Upper lobe of right lung (tissue), 1 donor: ENCODE measurements around the gene SLFN12L. TPM values are rescaled to one million over a fixed set of nuclear protein-coding genes. Genes with fewer than 3 reads are reported as not detected.
"Not testable (repeated sequence)": the region's sequence is repeated elsewhere in the genome, so short reads cannot be mapped to it uniquely, and the experiment has no call there.

Experiments used
- ATAC-seq: fragments of 200-7000 bp; cut with Tn5 transposase; one replicate; pipeline ENCODE4 v1.9.1; 2020; ENCODE audit warnings: mild to moderate bottlenecking, moderate library complexity
- DNase-seq: peaks from one replicate; pipeline ENCODE4 v3.0.0-alpha.2; 2020
- H3K27ac ChIP-seq: fragments of 200-600 bp; one replicate; pipeline ENCODE4 v1.8.0; 2022
- H3K27me3 ChIP-seq: fragments of 200-600 bp; one replicate; pipeline ENCODE4 v1.8.0; 2022; ENCODE audit warnings: mild to moderate bottlenecking
- H3K36me3 ChIP-seq: fragments of 200-600 bp; one replicate; pipeline ENCODE4 v1.8.0; 2022
- H3K4me1 ChIP-seq: fragments of 200-600 bp; one replicate; pipeline ENCODE4 v1.8.0; 2022
- H3K4me3 ChIP-seq: fragments of 200-600 bp; one replicate; pipeline ENCODE4 v1.8.0; 2022; ENCODE audit warnings: mild to moderate bottlenecking
- H3K9me3 ChIP-seq: fragments of 200-600 bp; one replicate; pipeline ENCODE4 v1.8.0; 2022
- CTCF ChIP-seq: fragments of 200-600 bp; IDR thresholded peaks from one replicate; pipeline ENCODE4 v1.8.0; 2022; ENCODE audit warnings: antibody characterized with exemption
- intact Hi-C: fragments of 100-400 bp; cut with DNase I; formaldehyde crosslinking; loops from one replicate; pipeline ENCODE4 v1.11.0; 2022
- total RNA-seq: library from RNA; stranded (reverse); fragmentation: NEBNext Ultra II Directional; extraction: Animal tissue kit (Norgen Biotek cat#: 25700); gene quantifications from one replicate; pipeline ENCODE4 v1.2.1, GENCODE V29; 2021
- donor health status: DM: no; HTN: yes; CAD: no; lungs with severe emphysema.

SLFN12L gene
- total RNA-seq, 1 donor from 2014 or later: 5.1 TPM

- no peaks in the 10 kb centered on the region for H3K27me3 ChIP-seq
- no peaks in the 10 kb centered on the region for H3K36me3 ChIP-seq
- intact Hi-C loops: no loop called here
- H3K9me3 ChIP-seq: no peaks in the 10 kb centered on the region
- no peak for TF ChIP-seq CTCF
- no peak for ATAC-seq
- no peak overlapping the region for H3K4me3 ChIP-seq
- no peak for DNase-seq
- H3K27ac ChIP-seq: no peak overlapping the region
- H3K4me1 ChIP-seq: no peaks in the 10 kb centered on the region
These were observed 60.2 kb downstream of the SLFN12L start for GRCh38 chr17:35477248-35477647.

DNA sequence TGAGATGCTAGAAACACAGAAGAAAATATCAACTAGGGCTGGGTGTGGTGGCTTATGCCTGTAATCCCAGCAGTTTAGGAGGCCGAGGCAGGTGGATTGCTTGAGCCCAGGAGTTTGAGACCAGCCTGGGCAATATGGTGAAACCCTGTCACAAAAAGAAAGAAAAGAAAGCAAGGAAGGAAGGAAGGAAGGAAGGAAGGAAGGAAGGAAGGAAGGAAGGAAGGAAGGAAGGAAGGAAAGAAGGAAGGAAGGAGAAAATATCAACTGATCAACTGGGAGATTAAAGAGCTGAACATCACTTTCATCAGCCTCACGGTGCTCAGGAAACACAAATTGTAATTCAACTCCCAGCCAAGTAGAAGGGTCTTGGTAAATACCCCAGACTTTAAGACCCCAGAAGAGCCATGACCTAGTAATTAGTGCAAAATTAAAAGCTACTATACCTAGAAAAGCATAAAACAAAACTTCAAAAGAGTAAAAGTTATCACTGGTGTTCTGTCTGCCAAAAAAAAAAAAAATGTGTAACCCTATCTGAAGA, 61.1 kb downstream of the SLFN12L start:
- no peaks in the 10 kb centered on the region for H3K9me3 ChIP-seq
- ATAC-seq: no peak
- intact Hi-C loops: no loop called here

GRCh38 chr17:35468475-35468874, 69.0 kb downstream of the SLFN12L start:
- H3K36me3 ChIP-seq: no peaks in the 10 kb centered on the region
- intact Hi-C loops: no loop called here
- no peak overlapping the region for H3K4me3 ChIP-seq

More for the DNA sequence above, 61.1 kb downstream of the SLFN12L start:
- no peaks in the 10 kb centered on the region for H3K36me3 ChIP-seq
- no peak for TF ChIP-seq CTCF
- no peak overlapping the region for H3K4me3 ChIP-seq
- H3K4me1 ChIP-seq: no peaks in the 10 kb centered on the region
- no peaks in the 10 kb centered on the region for H3K27me3 ChIP-seq
- DNase-seq: no peak
- H3K27ac ChIP-seq: no peak overlapping the region

DNA sequence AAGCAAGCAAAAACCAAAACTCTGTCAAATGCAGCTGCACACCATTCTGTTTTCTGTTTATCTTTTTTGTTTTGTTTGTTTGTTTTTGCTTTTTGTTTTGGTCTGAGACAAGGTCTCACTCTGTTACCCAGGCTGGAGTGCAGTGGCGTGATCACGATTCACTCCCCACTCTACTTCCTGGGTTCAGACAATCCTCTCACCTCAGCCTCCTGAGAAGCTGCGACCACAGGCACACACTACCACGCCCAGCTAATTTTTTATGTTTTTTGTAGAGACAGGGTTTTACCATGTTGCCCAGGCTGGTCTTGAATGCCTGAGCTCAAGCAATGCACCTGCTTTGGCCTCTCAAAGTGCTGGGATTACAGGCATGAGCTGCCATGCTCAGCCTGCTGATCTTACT, 69.7 kb downstream of the SLFN12L start:
- Histone ChIP-seq H3K4me3 (no peak overlapping the region), H3K36me3 (no peaks in the 10 kb centered on the region), H3K4me1 (no peaks in the 10 kb centered on the region), H3K27me3 (no peaks in the 10 kb centered on the region), H3K9me3 (no peaks in the 10 kb centered on the region), H3K27ac (no peak overlapping the region)
- no peak for TF ChIP-seq CTCF
- intact Hi-C loops: no loop called here
- ATAC-seq (no peak), DNase-seq (no peak)

More at GRCh38 chr17:35468475-35468874, 69.0 kb downstream of the SLFN12L start:
- no peak overlapping the region for H3K27ac ChIP-seq
- DNase-seq (no peak), ATAC-seq (no peak)
- no peaks in the 10 kb centered on the region for H3K9me3 ChIP-seq
- H3K27me3 ChIP-seq: no peaks in the 10 kb centered on the region
- TF ChIP-seq CTCF: no peak
- no peaks in the 10 kb centered on the region for H3K4me1 ChIP-seq

- Histone ChIP-seq H3K36me3 (no peaks in the 10 kb centered on the region), H3K4me1 (peaks cover 5% of the 10 kb centered on the region), H3K9me3 (no peaks in the 10 kb centered on the region), H3K27me3 (no peaks in the 10 kb centered on the region), H3K4me3 (peak overlapping the region; percentile 39), H3K27ac (no peak overlapping the region)
- peak; percentile 90 for DNase-seq
- ATAC-seq: peak; percentile 99
- no peak for TF ChIP-seq CTCF
- intact Hi-C loops: no loop called here
These were observed 77.1 kb downstream of the SLFN12L start for GRCh38 chr17:35460354-35460851.

GRCh38 chr17:35454035-35454434, 83.4 kb downstream of the SLFN12L start:
- ATAC-seq, H3K36me3 ChIP-seq, DNase-seq, intact Hi-C loops, H3K4me3 ChIP-seq, H3K4me1 ChIP-seq, H3K9me3 ChIP-seq, H3K27ac ChIP-seq, H3K27me3 ChIP-seq: not testable (repeated sequence)
